ENCODE results near the gene COL27A1. TPM values are rescaled to one million over a fixed set of nuclear protein-coding genes. Genes with fewer than 3 reads are reported as not detected.
A peak's percentile ranks its signal among the peaks of the same experiment; 100 is the strongest.
"Not testable (repeated sequence)": the region's sequence is repeated elsewhere in the genome, so short reads cannot be mapped to it uniquely, and the experiment has no call there.

COL27A1 gene
- total RNA-seq, 1 donor from 2014 or later, result 4.4 TPM

DNA sequence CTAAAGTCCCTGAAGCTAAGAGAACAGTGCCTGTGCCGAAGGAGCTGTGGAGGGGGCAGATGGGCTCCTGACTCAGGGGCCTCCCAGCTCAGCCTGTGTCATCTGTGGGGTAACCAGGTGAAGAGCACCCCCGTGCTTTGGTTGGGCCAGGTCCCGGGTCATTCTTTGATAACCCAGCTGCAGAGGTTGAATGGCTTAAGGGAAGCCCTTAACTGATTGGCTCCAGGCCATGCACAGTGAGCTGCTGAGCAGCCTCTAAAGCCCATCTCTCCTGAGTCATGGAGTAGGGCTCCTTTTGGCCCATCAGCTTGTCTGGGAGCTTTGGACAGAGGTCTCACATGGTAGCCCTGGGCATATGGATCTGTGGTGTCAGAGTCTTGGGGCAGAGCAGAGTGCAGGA lies 28.7 kb downstream of the COL27A1 start:
- DNase-seq (ENCODE audit: low read depth, low spot score), result peak; percentile 15

DNA sequence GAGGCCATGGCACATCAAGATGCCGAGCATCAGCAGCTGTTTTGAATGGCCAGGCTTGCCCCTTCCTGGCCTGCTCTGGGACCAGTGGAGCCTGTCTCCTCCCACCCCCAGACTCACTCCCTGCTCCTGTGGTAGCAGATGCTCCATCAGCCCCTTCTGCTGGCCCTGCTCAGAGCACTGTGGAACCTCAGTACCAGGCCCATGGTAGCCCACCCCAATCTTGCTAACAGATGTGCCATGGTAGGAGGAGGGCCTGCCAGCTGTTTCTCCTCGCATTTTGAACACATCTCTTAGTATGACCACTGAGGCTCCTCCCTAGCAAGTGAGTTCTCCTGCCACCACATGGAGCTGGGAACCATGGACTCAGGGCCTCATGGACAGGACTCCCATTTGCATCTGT lies 29.5 kb downstream of the COL27A1 start:
- no peak for DNase-seq (ENCODE audit: low read depth, low spot score)

DNA sequence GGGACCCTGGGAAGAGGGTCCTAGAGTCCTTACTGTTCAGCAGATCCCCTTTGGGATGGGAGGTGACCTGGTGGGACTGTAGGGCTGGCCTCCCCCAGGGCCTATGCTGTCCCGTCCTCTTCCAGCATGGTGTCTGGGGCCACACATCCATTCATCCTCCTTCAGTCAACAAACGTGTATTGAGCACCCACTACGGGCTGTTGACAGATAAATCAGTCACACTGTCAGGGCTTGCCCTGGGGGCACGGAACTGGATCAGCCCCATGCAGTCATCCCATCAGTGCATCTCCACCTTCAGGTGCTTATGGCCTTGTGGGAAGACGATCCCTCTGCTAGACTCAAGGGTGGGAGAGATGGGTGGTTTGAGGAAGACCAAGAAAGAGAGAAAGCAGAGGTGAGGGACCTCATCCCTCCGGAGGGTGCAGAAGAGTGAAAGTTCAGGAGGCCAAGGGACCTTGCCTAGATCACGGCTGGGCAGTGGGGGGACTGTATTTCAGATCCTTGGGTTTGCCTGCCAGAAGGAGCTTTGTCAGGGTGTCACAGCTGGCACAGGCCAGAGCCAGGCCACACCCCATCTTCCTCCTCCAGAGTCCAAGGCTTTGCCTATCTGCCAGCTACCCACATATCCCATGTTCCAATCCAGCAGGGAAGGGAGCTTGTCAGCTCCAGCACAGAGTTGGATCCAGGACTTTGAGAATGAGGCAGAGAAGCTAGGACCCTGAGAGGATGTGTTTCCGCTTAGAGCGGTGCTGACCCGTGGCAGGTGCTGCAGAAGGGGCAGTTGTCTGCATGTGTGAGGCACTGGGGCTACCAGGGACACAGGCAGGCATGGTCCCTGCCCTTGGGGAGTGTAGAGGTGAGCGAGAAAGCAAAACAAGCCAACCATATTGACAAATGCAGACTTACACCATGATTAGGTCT lies 30.5 kb downstream of the COL27A1 start:
- no peak for DNase-seq (ENCODE audit: low read depth, low spot score)

DNA sequence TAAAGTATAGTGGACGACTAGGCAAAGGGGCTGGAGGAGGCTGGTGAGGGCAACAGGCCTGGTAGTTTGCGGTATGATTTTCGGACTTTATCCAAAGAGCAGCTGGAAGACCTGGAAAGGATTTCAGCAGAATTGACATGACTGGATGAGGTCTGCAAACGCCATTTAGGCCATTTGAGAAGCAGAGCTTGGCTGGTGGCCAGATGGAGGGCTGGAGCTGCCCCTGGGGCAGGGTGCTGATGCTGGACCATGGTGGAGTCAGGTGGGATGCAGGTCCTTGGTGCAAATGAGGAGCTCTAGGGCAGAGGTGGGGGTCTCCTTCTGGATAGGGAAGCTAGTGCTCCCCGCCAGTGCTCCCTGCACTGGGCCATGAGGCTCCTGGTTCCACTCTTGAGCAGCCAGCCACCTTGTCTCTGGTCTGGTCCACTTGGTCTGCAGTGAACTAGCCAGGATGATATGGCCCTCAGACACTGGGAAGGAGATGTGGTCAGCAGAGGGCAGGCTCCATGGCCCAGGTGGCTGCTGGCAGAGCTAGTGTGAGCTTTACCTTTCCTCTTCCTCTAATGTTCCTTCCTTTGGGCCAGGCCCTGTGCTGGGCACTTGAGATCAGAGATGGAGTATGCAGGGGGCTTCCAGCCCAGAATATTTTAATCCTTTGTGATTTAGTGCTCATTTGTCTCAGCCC lies 31.4 kb downstream of the COL27A1 start:
- DNase-seq (ENCODE audit: low read depth, low spot score), result no peak

DNA sequence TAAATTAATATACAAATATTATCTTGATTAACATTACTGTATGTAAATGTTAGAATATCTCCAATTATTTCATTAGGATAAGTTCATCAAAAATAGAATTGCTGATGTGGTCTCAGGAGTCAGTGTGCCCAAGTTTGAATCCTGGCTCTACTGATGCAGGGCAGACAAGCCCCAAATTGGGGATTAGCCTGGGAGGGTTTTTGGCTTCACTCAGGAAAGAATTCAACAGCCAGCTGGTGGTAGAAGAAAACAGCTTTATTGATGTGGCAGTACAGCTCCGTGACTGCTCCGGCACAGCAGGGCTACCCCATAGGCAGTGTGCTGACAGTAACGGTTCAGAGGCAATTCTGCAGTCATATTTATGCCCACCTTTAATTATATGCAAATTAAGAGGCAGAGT lies 32.5 kb downstream of the COL27A1 start:
- no peak for DNase-seq (ENCODE audit: low read depth, low spot score)

DNA sequence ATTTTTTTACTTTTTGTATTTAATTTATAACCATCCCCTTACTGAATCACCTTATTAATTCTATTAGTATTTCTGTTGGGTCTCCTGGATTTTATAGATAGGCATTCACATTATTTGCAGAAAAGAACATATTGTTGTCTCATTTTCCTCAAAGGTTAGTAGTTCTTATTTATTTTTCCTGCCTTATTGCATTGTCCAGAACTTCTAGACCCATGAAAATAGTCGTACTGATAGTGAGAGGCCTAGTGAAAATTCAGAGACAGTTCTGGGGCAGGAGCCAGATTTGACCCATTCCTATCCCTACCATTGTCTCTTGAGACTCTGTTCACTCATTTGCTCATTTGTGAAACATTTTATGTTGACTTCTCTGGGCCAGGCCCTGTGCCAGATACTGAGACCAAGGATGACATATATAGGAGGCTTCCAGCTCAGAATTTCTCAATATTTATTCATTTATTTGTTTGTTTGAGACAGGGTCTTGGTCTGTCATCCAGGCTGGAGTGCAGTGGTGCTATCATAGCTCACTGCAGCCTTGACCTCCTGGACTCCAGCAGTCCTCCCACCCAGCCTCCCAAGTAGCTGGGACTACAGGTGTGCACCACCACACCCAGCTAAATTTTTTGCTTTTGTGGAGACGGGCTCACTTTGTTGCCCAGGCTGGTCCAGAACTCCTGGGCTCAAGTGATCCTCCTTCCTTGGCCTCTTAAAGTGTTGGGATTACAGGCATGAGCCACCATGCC lies 34.7 kb downstream of the COL27A1 start:
- no peak for DNase-seq (ENCODE audit: low read depth, low spot score)

DNA sequence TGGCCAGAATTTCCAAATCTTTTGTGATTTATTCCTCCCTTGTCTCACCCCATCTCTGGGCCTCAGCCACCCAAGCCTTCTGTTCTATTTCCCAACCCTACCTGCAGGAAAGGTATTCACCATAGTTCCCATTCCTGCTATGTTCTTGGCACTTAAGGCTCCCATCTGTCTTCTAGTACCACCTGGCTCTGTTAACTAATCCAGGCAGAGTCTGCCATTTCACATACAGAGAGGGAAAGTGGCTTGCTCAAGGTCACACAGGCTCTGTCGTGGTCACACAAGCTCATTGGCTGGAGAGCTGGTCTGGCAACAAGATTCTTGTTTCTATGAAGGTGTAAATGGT lies 35.2 kb downstream of the COL27A1 start:
- no peak for DNase-seq (ENCODE audit: low read depth, low spot score)

DNA sequence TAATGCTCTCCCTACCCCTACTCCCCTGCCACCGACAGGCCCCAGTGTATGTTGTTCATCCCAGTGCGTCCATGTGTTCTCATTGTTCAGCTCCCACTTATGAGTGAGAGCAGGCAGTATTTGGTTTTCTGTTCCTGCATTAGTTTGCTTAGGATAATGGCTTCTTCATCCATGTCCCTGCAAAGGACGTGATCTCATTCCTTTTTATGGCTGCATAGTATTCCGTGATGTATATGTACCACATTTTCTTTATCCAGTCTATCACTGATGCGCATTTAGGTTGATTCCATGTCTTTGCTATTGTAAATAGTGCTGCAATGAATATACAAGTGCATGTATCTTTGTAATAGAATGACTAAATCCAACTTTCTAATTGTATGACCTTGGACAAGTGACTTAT lies 36.1 kb downstream of the COL27A1 start:
- not testable (repeated sequence) for DNase-seq (ENCODE audit: low read depth, low spot score)

DNA sequence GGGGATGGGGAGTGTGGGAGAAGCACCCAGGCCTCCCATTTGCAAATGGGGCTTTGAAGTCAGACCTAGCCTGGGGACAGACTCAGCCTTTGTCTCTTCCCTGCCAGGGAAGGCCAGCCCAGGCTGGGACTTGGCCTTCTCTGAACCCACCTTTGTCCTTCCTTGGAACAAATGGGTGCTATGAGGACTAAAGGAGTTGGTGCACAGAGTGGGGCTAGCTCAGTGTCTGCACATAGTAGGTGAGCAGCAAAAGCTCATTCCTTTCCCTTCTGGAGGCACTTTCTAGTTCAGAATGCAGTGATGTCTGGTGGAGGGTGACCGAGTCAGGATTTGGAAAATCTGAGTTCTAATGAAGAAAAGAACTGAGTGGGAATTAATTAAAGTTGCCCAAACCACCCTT lies 37.2 kb downstream of the COL27A1 start:
- DNase-seq (ENCODE audit: low read depth, low spot score), result no peak

DNA sequence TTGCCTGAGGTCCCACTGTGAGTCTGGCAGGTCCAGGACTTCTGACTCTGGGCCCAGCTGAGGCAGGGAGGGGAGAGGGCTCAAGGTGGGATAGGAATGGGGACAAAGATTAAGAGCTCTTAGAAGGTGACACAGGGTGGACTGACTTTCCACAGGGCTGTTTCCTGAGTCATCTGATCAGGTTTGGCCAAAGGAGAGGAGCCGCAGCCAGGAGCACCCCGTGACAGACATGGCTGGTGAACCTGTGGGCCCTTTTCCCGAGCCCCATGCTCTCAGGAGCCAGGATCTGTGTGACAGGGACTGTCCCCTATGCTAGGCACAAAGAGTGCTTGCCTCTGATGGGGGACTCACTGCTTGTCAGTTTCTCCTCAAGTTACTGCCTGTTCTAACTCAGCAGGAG lies 37.8 kb downstream of the COL27A1 start:
- no peak for DNase-seq (ENCODE audit: low read depth, low spot score)

DNA sequence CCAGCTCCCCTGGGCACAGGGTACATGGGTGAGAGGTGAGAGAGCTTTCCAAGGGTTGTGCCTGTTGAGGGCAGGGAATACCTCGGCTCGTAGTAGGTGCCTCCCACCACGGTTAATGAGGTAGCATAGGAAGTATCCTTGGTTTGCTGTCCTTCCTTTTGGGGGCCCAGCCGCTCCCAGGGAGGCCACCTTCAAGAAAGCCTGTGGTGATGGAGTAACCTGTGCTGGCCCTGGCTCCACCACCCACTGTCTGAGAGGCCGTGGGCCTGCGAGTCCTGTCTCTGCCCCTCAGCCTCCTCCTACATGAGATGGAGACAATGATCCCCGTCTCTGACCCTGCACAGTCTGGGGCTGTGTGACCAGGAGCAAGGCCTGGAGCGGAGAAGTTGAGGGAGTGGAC lies 40.8 kb downstream of the COL27A1 start:
- no peak for DNase-seq (ENCODE audit: low read depth, low spot score)

DNA sequence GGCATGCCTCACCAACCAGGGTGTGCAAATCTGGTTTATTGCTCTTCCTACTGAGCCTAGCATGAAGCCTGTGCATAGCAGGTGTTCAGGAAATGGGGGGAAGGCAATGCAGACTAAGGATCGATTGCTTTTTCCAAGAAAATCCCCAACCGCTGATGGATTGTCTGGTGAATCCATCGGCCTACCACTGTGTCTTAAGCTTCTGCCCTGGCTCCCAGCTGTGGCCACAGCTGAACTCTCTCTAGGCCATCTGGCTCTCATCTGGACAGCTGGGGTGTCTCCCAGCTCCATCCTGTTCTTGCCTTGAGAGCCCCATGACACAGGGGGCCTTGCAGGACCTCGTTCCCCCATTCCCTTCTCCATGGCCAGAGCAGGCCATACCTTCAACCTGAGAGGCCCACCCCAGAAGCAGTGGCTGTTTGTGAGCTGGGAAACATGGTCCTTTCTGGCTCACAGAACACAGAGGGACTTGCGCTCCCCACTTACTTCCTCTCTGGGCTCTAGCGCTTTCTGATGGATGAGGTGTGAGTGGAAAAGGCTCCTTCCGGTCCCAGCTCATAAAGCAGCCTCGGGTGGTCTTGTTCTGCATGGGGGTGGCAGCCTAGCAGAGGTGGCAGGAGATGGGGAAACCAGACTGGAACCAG lies 41.8 kb downstream of the COL27A1 start:
- DNase-seq (ENCODE audit: low read depth, low spot score), result no peak

DNA sequence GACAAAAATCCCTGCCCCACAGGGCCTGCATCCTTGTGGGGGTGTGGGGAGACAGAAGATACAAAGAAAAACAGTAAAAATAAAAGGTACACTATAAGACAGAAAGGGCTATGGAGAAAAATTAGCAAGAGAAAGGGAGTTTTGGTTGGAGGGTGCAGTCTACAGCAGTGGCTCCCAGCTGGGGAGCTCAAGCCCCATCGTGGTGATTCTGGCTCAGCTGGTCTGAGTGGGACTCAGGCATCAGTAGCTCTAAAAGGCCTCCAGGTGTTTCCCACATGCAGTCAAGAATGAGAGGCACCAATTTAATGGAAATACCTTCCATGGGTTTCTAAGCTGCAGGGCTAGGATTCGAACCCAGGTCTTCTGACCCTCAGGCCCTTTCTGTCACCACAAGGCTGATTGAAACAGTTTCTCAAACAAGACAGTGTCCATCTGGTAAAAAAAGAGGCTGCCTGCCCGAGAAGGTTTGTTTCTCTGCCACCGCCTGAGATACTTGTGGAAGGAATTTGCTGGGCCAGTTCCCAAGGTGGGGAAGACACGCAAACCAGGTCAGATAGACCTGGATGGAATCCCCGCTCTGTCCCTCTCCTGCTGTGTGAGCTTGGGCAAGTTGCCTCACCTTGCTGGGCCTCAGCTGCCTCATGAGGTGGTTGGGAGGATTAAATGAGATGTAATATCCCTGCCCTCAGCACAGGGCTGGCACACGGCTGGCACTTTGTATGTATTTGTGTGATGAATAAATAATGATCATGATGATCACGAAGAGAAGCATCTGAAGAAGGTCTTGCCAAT lies 43.1 kb downstream of the COL27A1 start:
- no peak for DNase-seq (ENCODE audit: low read depth, low spot score)

DNA sequence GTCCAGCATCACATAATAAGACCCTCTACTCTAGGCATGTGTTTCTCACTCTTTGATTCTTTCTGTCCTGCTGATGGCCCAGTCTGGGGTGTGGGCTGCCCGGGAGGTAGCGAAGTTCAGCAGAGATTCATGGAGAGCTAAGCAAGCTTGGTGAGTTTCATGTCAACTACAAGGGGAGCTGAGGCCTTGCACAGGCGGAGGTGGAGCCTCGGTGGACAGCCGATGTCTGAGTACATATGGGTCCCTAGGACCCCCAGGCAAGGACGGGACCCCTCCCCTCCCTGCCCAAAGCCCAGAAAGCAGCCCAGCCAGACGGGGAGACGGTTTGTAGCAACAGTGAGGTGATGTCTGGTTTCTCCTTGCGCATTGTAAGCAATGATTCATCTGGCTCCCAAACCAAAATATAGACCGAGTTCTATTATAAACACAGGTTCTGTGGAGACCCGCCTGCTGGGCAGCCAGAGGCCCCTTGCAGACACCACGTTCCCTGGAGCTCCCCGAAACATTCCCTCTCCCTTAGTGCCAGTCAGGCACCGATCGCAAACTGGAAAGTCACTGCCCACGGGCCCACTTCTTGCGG lies 45.5 kb downstream of the COL27A1 start:
- no peak for DNase-seq (ENCODE audit: low read depth, low spot score)

DNA sequence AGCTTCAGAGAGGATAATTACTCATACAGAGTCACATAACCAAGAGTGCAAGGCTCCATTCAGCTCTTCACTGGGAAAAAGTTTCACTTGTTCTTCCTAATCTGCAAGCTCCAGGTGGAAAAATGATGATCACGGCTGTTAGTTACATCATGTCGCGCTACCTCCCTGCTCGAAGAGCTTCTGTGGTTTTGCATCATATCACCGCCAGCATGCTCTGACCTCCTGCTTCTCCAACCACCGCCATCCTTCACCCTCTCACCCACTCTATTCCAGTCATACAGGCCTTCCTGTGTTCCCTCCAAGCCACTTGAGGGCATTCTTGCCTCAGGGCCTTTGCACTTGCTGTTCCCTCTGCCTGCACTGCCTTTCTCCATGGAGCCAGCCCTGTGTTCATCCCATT lies 47.1 kb downstream of the COL27A1 start:
- DNase-seq (ENCODE audit: low read depth, low spot score), result no peak

DNA sequence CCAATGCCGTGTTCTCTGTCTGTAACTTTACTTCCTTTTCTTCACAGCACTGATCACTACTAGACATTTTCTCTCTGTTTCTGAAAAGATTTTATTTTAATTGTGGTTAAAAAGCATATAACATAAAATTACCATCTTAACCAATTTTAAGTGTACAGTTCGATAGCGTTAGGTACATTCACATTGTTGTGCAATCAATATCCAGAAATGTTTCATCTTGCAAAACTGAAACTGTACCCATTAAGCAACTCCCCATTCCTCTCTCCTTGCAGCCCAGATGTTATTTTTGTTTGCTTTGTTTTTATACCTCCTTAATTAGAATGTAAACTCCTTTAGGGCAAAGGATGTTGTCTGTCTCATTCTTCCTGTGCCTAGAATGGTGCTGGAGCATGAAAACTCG lies 47.5 kb downstream of the COL27A1 start:
- no peak for DNase-seq (ENCODE audit: low read depth, low spot score)

DNA sequence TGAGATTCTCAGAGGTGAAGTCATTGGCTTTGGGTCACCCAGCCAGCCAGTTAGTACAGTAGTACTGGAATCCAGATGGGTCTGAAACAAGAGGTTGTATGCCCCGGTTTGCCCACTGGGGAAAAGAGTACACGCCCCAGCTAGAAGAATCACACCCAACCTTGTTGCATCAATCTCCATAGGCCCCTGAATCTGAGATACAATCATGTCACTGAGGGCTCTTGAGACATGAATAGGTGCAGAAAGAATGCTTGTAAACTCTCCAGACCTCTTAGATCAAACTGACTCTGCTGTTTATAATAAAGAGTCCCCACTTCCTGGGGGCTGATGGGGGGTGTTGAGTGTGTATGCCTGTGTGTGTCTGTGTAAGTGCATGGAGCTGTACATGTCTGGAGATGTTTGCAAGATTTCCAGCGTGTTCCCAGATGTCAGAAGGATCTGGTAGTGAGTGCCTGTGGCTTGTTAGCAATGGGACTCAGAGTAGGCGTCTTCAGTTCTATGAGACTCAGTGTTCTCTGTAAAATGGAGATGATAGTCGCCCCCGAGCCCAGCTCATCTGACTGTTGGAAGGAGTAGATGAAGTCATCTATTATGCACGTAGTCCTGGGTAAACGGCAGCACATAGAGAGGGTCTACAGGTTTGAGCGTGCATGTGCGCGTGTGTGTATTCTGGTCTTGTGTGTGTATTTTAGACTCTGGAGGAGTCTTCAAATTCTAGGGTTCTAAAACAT lies 48.2 kb downstream of the COL27A1 start:
- no peak for DNase-seq (ENCODE audit: low read depth, low spot score)

DNA sequence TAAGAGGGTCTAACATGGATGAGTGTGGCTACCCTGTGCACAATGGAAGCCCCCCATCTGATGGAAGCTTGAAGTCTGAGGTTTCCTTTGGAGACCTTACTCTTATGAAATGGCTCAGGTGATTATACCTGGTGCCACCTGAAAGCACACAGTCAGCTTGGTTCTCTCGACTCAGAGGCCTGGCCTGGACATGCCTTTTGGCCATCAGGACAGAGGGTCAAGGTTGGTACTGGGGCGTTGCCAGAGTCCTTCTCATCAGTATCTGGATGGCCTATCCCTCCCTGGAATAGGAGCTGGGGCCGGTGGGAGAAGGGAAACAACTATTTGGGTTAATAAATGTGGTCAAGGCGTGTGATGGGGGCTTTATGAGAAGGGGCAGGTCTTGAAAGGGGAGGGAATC lies 48.9 kb downstream of the COL27A1 start:
- DNase-seq (ENCODE audit: low read depth, low spot score), result no peak

DNA sequence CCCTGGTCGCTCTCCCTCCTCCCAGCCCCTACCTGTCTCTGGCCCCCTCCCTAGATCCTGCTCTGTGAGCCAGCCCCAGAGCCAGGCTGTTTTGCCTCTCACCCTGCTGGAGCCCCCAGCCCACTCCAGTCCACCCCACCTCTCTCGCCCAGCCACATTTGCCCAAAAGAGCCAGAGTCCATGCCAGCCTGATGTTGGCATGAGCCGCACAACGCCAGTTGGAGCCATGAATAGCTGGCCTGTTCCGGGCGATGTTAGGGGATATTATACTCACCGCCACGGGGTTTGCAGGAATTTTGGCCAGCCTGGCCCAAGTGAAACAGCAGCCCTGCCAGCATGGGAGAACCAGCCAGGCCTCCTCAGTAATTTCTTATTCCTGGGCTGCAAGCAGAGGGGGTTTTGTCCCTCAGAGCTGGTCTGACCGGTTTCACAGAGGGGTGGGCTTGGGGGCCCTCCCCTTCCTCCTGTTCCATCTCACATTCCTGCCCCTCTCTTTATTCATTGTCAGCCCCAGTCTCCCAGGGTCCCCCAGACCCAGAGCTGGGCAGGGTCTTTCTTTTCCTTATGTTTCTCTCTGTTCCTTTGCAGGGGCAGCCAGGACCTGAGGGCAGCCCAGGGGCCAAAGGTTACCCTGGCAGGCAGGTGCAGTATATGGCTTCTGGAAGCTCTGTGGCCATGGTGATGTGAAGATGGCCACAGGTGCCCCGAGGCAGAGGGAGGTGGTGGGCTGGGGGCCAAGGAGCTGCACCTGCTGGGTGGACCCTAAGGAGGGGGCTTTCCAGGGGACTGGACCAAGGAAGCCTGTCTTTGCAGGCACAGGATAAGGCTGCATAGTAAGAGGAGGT lies 50.1 kb downstream of the COL27A1 start:
- no peak for DNase-seq (ENCODE audit: low read depth, low spot score)
